Duodenal mucosa (tissue), 2 donors: ENCODE measurements around the gene SH3BGR.

ENCODE experiments used
- H3K27ac ChIP-seq: one replicate; pipeline ENCODE4 v1.7.0; 2013; ENCODE audit warnings: low read depth, low read length
- H3K27me3 ChIP-seq, 2 donors: one replicate each; pipeline ENCODE4 v1.7.0; 2013; ENCODE audit warnings: low read length in 2 of 2, control low read depth in 1 of 2; ENCODE audit not compliant: insufficient read depth in 2 of 2, control insufficient read depth in 1 of 2
- H3K36me3 ChIP-seq, 2 donors: one replicate each; pipeline ENCODE4 v1.7.0; 2013; ENCODE audit warnings: low read length in 2 of 2, control low read depth in 1 of 2; ENCODE audit not compliant: insufficient read depth in 2 of 2, control insufficient read depth in 1 of 2
- H3K4me1 ChIP-seq, 2 donors: one replicate each; pipeline ENCODE4 v1.7.0; 2013; ENCODE audit warnings: low read length in 2 of 2, control low read depth in 1 of 2; ENCODE audit not compliant: insufficient read depth in 2 of 2, control insufficient read depth in 1 of 2
- H3K4me3 ChIP-seq, 2 donors: one replicate each; pipeline ENCODE4 v1.7.0; 2013; ENCODE audit warnings: low read length in 2 of 2, low read depth in 1 of 2
- H3K9ac ChIP-seq, 2 donors: one replicate each; pipeline ENCODE4 v1.7.0; 2013; ENCODE audit warnings: low read length in 2 of 2, low read depth in 1 of 2
- H3K9me3 ChIP-seq, 2 donors: one replicate each; pipeline ENCODE4 v1.7.0; 2013; ENCODE audit warnings: low read length in 2 of 2, control low read depth in 1 of 2; ENCODE audit not compliant: control insufficient read depth in 1 of 2

SH3BGR gene

DNA sequence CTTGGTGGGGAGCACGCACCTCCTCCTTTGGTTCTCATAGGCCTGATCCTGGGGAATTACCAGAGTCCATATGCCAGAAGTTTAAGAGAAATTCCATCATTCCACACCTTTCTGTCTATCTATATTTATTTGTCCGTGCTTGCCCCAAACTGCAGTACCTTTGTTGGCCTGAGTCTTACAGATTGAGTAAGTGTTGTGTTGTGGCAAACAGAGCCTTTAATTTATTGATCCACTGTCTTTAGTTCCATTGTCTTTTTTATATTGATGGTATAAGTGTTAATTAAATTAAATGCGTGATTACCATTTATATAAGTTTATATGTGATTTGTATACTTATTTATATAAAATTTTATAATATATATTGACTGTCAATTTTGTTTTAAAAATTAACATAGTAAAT lies 4.9 kb downstream of the SH3BGR start:
- H3K27me3 ChIP-seq: no peaks in the 10 kb centered on the region
- no peaks in the 10 kb centered on the region for H3K4me1 ChIP-seq
- no peak overlapping the region for H3K27ac ChIP-seq
- no peaks in the 10 kb centered on the region for H3K9me3 ChIP-seq
- no peaks in the 10 kb centered on the region for H3K36me3 ChIP-seq
- H3K9ac ChIP-seq: no peak overlapping the region
- H3K4me3 ChIP-seq: no peak overlapping the region

DNA sequence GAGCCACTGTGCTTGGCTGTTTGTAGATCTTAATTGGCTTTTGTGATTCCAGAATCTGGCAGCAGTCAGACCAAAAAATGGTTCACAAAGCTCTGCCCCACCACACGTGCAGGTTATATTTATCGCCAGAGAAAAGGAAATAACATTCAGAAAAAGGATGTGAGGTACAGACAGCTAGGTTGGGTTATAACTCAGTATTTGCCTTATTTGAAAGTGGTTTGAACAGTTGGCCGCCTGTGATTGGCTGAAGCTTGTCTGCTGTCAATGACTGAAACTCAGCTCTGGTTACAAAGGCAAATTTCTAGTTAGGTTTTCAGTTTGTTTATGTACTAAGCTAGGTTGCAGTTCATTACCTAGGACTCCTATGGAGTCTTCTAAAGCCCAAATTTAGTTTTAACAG lies 9.6 kb downstream of the SH3BGR start:
- Histone ChIP-seq H3K9me3 (no peaks in the 10 kb centered on the region), H3K27me3 (no peaks in the 10 kb centered on the region), H3K27ac (no peak overlapping the region), H3K36me3 (no peaks in the 10 kb centered on the region), H3K4me3 (no peak overlapping the region), H3K4me1 (no peaks in the 10 kb centered on the region), H3K9ac (no peak overlapping the region)

DNA sequence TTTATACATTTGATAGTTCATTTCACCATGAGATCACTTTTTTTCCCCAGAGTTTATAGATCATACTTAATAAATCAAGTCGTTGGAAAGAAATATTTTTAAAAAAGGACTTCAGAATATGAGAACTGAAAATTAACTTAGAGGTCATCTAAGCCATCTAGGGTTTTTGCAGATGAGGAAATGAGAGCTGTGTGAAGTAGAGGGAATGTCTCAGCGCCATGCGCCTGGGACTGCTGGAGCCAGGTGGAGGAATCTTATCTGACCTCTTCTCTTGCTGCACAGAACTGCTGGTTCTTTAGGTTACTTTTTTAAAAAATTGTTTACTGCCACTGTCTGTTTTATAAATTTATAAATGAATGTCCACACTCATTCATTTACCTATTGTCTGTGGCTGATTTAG lies 11.5 kb downstream of the SH3BGR start:
- Histone ChIP-seq H3K27ac (no peak overlapping the region), H3K27me3 (no peaks in the 10 kb centered on the region), H3K9ac (no peak overlapping the region), H3K4me1 (no peaks in the 10 kb centered on the region), H3K36me3 (no peaks in the 10 kb centered on the region), H3K4me3 (no peak overlapping the region), H3K9me3 (no peaks in the 10 kb centered on the region)

DNA sequence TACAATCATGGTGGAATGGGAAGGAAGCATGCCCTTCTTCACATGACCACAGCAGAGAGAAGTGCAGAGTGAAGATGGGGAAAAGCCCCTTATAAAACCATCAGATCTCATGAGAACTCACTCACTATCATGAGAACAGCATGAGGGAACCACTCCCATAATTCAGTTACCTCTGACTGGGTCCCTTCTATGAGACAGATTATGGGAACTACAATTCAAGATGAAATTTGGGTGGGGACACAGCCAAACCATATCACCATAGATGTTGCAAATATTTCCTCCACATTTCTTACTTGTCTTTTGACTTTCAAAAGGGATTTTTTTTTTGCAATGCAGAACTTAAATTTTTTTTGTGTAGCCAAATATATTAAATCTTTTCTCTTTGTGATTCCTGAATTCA lies 14.8 kb downstream of the SH3BGR start:
- H3K4me3 ChIP-seq: no peak overlapping the region
- no peak overlapping the region for H3K9ac ChIP-seq
- H3K27ac ChIP-seq: no peak overlapping the region
- no peaks in the 10 kb centered on the region for H3K27me3 ChIP-seq
- no peaks in the 10 kb centered on the region for H3K4me1 ChIP-seq
- H3K36me3 ChIP-seq: no peaks in the 10 kb centered on the region
- no peaks in the 10 kb centered on the region for H3K9me3 ChIP-seq

DNA sequence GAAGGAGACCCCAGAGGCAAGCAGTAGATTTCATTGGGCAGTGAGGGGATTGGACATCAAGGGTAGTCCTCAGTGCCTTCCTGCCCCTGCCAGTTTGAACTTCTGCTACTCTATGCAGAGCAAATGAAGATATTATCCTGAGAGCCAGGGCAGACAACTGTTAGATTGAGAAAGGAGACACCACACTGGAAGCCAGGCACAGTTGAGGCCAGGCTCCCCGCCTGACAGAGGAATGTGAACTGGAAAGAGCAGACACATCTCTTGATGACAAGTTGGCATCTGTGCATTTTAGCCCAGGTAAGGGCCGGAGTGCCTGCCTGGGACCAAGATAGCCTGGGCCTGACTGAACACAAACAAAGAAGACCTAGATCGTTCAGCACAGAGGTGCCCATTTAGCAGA lies 16.0 kb downstream of the SH3BGR start:
- no peaks in the 10 kb centered on the region for H3K9me3 ChIP-seq
- no peak overlapping the region for H3K4me3 ChIP-seq
- no peak overlapping the region for H3K27ac ChIP-seq
- H3K27me3 ChIP-seq: no peaks in the 10 kb centered on the region
- H3K9ac ChIP-seq: no peak overlapping the region
- no peaks in the 10 kb centered on the region for H3K36me3 ChIP-seq
- H3K4me1 ChIP-seq: no peaks in the 10 kb centered on the region

DNA sequence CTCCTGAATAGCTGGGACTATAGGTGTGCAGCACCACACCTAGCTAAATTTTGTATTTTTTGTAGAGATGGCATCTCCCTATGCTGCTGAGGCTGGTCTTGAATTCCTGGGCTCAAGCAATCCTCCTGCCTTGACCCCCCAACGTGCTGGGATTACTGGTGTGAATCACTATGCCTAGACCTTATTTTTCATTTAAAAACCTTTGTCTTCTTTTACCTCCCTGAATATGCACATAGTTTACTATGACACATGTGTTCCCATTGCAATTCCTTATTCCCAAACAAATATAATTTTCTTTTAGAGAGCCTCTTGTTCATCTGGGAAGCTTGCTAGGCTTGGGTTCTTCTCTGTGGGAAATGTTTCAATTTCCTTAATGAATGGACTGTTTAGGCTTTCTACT lies 16.8 kb downstream of the SH3BGR start:
- Histone ChIP-seq H3K27ac (no peak overlapping the region), H3K4me3 (no peak overlapping the region), H3K36me3 (no peaks in the 10 kb centered on the region), H3K9me3 (no peaks in the 10 kb centered on the region), H3K9ac (no peak overlapping the region), H3K27me3 (no peaks in the 10 kb centered on the region), H3K4me1 (no peaks in the 10 kb centered on the region)

DNA sequence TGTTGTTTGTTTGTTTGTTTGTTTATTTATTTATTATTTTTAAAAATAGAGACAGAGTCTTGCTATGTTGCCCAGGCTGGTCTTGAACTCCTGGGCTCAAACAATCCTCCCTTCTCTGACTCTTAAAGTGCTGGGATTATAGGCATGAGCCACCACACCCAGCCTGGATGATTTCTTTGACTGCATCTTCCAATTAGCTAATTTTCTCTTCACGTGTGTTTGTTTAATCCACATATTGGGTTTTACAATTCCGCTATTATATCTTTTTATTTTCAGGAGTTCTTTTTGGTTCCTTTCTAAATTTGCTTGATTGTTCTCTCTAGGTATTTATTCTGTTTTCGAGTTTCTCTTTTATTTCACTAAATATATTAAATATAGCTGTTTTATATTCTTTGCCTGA lies 19.8 kb downstream of the SH3BGR start:
- Histone ChIP-seq H3K27me3 (no peaks in the 10 kb centered on the region), H3K4me3 (no peak overlapping the region), H3K4me1 (no peaks in the 10 kb centered on the region), H3K9ac (no peak overlapping the region), H3K27ac (no peak overlapping the region), H3K36me3 (no peaks in the 10 kb centered on the region), H3K9me3 (no peaks in the 10 kb centered on the region)

DNA sequence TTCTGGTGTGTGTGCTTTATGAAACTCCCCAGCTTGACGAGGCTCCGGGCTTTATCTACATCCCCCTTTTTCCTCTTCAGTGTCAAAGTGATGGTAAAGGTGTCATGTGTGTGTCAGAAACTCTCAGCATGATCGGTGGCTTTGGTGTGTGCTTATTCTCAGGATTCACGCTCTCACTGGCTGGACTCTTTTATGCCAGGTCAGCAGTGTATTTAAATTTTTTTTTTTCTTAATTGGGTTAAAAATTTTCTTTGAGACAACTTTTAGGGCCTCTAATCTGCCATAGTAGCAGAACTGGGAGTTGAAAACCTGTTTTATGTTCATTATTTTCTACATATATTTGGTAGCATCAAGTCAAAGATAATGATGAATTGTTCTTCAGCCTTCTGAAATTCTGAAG lies 21.0 kb downstream of the SH3BGR start:
- Histone ChIP-seq H3K4me3 (no peak overlapping the region), H3K27ac (no peak overlapping the region), H3K36me3 (no peaks in the 10 kb centered on the region), H3K4me1 (no peaks in the 10 kb centered on the region), H3K9me3 (no peaks in the 10 kb centered on the region), H3K27me3 (no peaks in the 10 kb centered on the region), H3K9ac (no peak overlapping the region)

DNA sequence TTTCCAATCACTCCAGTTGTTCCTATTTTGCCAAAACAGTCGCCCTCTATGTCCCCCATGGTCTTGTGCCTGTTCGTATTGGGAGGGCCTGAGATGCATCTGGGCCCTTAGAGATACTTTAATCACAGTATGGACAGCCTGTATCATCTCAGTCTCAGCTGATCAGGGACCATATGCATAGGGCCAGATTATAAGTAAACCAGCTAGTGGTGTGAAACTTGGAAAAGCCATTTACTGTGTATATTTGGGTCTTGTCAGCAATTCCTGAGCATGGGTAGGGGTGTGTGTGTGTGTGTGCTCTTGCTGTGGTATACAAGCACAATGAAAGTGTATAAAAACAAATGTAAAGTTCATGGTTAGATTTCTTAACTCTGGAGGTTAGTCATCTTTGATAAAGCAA lies 22.8 kb downstream of the SH3BGR start:
- Histone ChIP-seq H3K4me3 (no peak overlapping the region), H3K4me1 (no peaks in the 10 kb centered on the region), H3K27ac (no peak overlapping the region), H3K36me3 (no peaks in the 10 kb centered on the region), H3K27me3 (no peaks in the 10 kb centered on the region), H3K9ac (no peak overlapping the region), H3K9me3 (no peaks in the 10 kb centered on the region)

DNA sequence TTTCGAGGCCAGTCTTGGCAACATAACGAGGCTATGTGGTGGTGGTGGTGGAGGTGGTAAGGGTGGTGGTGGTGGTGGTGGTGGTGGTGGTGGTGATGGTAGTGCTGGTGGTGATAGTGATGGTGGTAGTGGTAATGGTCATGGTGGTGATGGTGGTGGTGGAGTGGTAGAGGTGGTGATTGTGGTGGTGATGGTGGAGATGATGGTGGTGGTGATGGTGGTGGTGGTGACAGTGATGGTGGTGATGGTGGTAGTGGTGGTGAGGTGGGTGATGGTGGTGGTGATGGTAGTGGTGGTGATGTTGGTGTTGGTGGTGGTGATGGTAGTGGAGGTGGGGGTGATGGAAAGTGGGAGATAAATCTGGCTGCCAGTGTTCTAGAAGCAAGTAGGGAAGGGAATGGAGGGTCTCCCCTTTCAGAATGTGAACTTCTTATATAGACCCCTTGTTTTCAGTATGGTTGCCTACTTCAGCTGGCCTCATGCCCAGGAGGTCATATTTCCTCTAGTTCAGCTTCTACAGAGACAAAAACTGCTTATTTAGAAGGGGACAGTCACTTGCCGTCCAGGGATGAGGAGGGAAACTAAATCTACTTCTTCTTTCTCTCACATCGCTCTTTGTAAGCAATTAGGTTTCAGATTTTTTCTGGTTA lies 27.5 kb downstream of the SH3BGR start:
- Histone ChIP-seq H3K27me3 (no peaks in the 10 kb centered on the region), H3K27ac (no peak overlapping the region)

DNA sequence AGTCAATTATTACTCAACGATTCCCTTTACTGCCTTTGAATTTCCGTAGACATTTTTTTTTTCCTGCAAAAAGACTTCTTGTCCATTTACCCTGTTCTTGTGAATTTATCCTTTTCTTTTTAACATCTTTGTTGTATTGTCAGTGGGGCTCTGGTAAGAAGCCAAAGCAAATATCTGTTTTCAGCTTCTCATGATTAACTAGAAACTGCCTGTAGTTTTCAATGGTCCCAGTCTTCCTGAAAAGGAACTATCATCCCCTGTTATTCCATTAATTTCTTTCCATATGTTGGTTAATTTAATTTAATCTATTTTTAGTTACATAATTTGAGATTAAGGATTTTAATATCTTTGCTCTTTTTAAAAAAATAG lies 28.0 kb downstream of the SH3BGR start:
- Histone ChIP-seq H3K9ac (no peak overlapping the region), H3K4me3 (no peak overlapping the region), H3K9me3 (no peaks in the 10 kb centered on the region), H3K27ac (no peak overlapping the region), H3K4me1 (no peaks in the 10 kb centered on the region), H3K27me3 (no peaks in the 10 kb centered on the region), H3K36me3 (no peaks in the 10 kb centered on the region)

More for the DNA sequence above, 27.5 kb downstream of the SH3BGR start:
- Histone ChIP-seq H3K36me3 (no peaks in the 10 kb centered on the region), H3K4me1 (no peaks in the 10 kb centered on the region), H3K9me3 (no peaks in the 10 kb centered on the region), H3K4me3 (no peak overlapping the region), H3K9ac (no peak overlapping the region)
